HepG2 (cell line): ENCODE data around the gene ONECUT1. TPM values are rescaled to one million over a fixed set of nuclear protein-coding genes. Genes with fewer than 3 reads are reported as not detected.

Experiments used
- ETS1 ChIP-seq: sonication (generic); formaldehyde crosslinking; IDR thresholded peaks from 2 replicates; pipeline ENCODE4 v1.4.0; 2020; ENCODE audit warnings: missing genetic modification reagents
- NCOA1 ChIP-seq: sonication (generic); formaldehyde crosslinking; IDR thresholded peaks from 2 replicates; pipeline ENCODE4 v1.9.0; 2021; ENCODE audit warnings: missing genetic modification reagents
- NFKBIZ ChIP-seq: IDR thresholded peaks from 2 replicates; pipeline ENCODE4 v1.6.1; 2018; ENCODE audit warnings: missing genetic modification reagents, missing compliant biosample characterization
- NFRKB ChIP-seq: fragments of 450-650 bp; IDR thresholded peaks from 2 replicates; pipeline ENCODE4 v1.6.1; 2017
- PBX2 ChIP-seq: IDR thresholded peaks from 2 replicates; pipeline ENCODE4 v1.6.1; 2016; ENCODE audit warnings: control low read depth
- PRDM4 ChIP-seq: sonication (generic); formaldehyde crosslinking; IDR thresholded peaks from 2 replicates; pipeline ENCODE4 v1.9.0; 2021; ENCODE audit warnings: missing genetic modification reagents, borderline replicate concordance
- SNAPC5 ChIP-seq: sonication (generic); formaldehyde crosslinking; IDR thresholded peaks from 2 replicates; pipeline ENCODE4 v1.8.1; 2023; ENCODE audit warnings: mild to moderate bottlenecking, missing genetic modification reagents, borderline replicate concordance
- SRSF1 ChIP-seq: fragments of 200-400 bp; formaldehyde crosslinking; optimal IDR thresholded peaks from 2 replicates; pipeline ENCODE3; 2017; ENCODE audit warnings: mild to moderate bottlenecking, low read depth, low read length, moderate library complexity
- ZFP91 ChIP-seq: sonication (generic); formaldehyde crosslinking; IDR thresholded peaks from 2 replicates; pipeline ENCODE4 v1.9.0; 2022; ENCODE audit warnings: missing genetic modification reagents, mild to moderate bottlenecking, borderline replicate concordance
- ZHX2 ChIP-seq, 2 experiments: sonication (generic) in 1 of 2; formaldehyde crosslinking in 1 of 2; IDR thresholded peaks; 2 replicates each; pipeline versions ENCODE4 v1.6.1 to v1.9.0; 2014 to 2022; ENCODE audit warnings: antibody characterized with exemption in 1 of 2, borderline replicate concordance in 1 of 2, inconsistent platforms in 1 of 2, low read depth in 1 of 2, missing genetic modification reagents in 1 of 2
- ZNF275 ChIP-seq: sonication (generic); formaldehyde crosslinking; IDR thresholded peaks from 2 replicates; pipeline ENCODE4 v1.8.0; 2022; ENCODE audit warnings: missing genetic modification reagents, mild to moderate bottlenecking, inconsistent platforms, borderline replicate concordance
- ZNF749 ChIP-seq: sonication (generic); formaldehyde crosslinking; IDR thresholded peaks from 2 replicates; pipeline ENCODE4 v1.8.0; 2022; ENCODE audit warnings: mild to moderate bottlenecking, missing genetic modification reagents, moderate library complexity, borderline replicate concordance
- ZNF766 ChIP-seq: sonication (generic); formaldehyde crosslinking; IDR thresholded peaks from 2 replicates; pipeline ENCODE4 v1.5.0; 2020; ENCODE audit warnings: missing genetic modification reagents, borderline replicate concordance
- polyA plus RNA-seq, 8 experiments: library from polyadenylated mRNA; depleted of rRNA in 3 of 8; stranded (reverse) in 7 of 8; unstranded in 1 of 8; fragments of >200 nt; fragmentation: Illumina TruSeq in 4 of 8; extraction: Trizol in 4 of 8; gene quantifications; 2 replicates each; pipeline versions ENCODE4 v1.2.1 to v1.2.3, GENCODE V29; 2011 to 2016; ENCODE audit warnings: low read depth in 4 of 8, missing spikeins in 1 of 8, mixed read lengths in 1 of 8; ENCODE audit not compliant: insufficient read depth in 1 of 8
- total RNA-seq, 5 experiments: library from RNA; depleted of rRNA; stranded (reverse); fragments of >200 nt; fragmentation: Illumina TruSeq; extraction: Trizol; gene quantifications; 2 replicates each; pipeline ENCODE4 v1.2.3, GENCODE V29; 2016; ENCODE audit warnings: low read depth in 1 of 5

Gene ONECUT1
- total and polyA plus RNA-seq, 2 of the 13 experiments (the other 11 are each of a cell fraction or from before 2014, with no cell fraction given) = 3.5 to 9.1 TPM

GRCh38 chr15:52709187-52709981, 80.8 kb downstream of the ONECUT1 start (continued):
- TF ChIP-seq ZHX2 (IDR thresholded peaks at IDR 0.05; ENCODE audit: low read depth) (no peak), ZHX2 (CRISPR knock-in tag; IDR thresholded peaks at IDR 0.05; ENCODE audit: borderline replicate concordance) (no peak), ZNF275 (no peak), NFRKB (no peak), ZFP91 (peak; percentile 89), SNAPC5 (CRISPR knock-in tag) (no peak), PBX2 (no peak), NCOA1 (no peak), NFKBIZ (no peak), ETS1 (CRISPR knock-in tag) (no peak), ZNF766 (CRISPR knock-in tag) (0 out of 2 replicates have a peak, but pooled peaks have one; percentile 56), SRSF1 (no peak), PRDM4 (no peak), ZNF749 (CRISPR knock-in tag) (no peak)
